HS-27A (cell line): ENCODE data around the gene MBP.

ENCODE experiments used
- DNase-seq: peaks from one replicate; pipeline ENCODE4 v3.0.0-alpha.2; 2012; ENCODE audit warnings: low read depth, missing footprints

Gene MBP

GRCh38 chr18:77082316-77082955 lies 50.1 kb downstream of the MBP start:
- DNase-seq = no peak

GRCh38 chr18:77081390-77081778 lies 51.2 kb downstream of the MBP start:
- no peak for DNase-seq

- DNase-seq = no peak
Measured at GRCh38 chr18:77079954-77080682, 52.5 kb downstream of the MBP start.

- no peak for DNase-seq
Measured at GRCh38 chr18:77079088-77079487, 53.5 kb downstream of the MBP start.

- no peak for DNase-seq
Measured at GRCh38 chr18:77078690-77079070, 53.9 kb downstream of the MBP start.

GRCh38 chr18:77077941-77078689 lies 54.5 kb downstream of the MBP start:
- no peak for DNase-seq

- DNase-seq = no peak
Measured at GRCh38 chr18:77077401-77077800, 55.2 kb downstream of the MBP start.

GRCh38 chr18:77076111-77076510 lies 56.5 kb downstream of the MBP start:
- DNase-seq = no peak

- DNase-seq = no peak
Measured at GRCh38 chr18:77074431-77074830, 58.2 kb downstream of the MBP start.

- DNase-seq = no peak
Measured at GRCh38 chr18:77073336-77074093, 59.1 kb downstream of the MBP start.

GRCh38 chr18:77072566-77072965 lies 60.0 kb downstream of the MBP start:
- no peak for DNase-seq

GRCh38 chr18:77071711-77072292 lies 60.8 kb downstream of the MBP start:
- DNase-seq = peak; percentile 96

- DNase-seq = no peak
Measured at GRCh38 chr18:77071061-77071460, 61.5 kb downstream of the MBP start.

- DNase-seq = no peak
Measured at GRCh38 chr18:77070627-77071026, 62.0 kb downstream of the MBP start.

GRCh38 chr18:77069931-77070330 lies 62.7 kb downstream of the MBP start:
- no peak for DNase-seq

- no peak for DNase-seq
Measured at GRCh38 chr18:77069482-77069881, 63.1 kb downstream of the MBP start.

GRCh38 chr18:77068321-77069312 lies 64.0 kb downstream of the MBP start:
- no peak for DNase-seq

GRCh38 chr18:77067291-77068061 lies 65.1 kb downstream of the MBP start:
- DNase-seq = peak; percentile 82

GRCh38 chr18:77066689-77067088 lies 65.9 kb downstream of the MBP start:
- DNase-seq = no peak

GRCh38 chr18:77066101-77066500 lies 66.5 kb downstream of the MBP start:
- DNase-seq = no peak
